Esophagus (tissue), 2 donors: ENCODE data around the gene TMEM135. TPM values are rescaled to one million over a fixed set of nuclear protein-coding genes. Genes with fewer than 3 reads are reported as not detected.
"Not testable (repeated sequence)": the region's sequence is repeated elsewhere in the genome, so short reads cannot be mapped to it uniquely, and the experiment has no call there.

Experiments
- H3K27ac ChIP-seq, 2 donors: one replicate each; pipeline ENCODE4 v1.5.1; 2013; ENCODE audit warnings: low read depth in 2 of 2, mild to moderate bottlenecking in 2 of 2, inconsistent platforms in 1 of 2, low read length in 1 of 2, moderate library complexity in 1 of 2
- H3K27me3 ChIP-seq, 2 donors: one replicate each; pipeline ENCODE4 v1.6.1; 2013; ENCODE audit warnings: low read length in 2 of 2, control low read depth in 1 of 2, mild to moderate bottlenecking in 1 of 2; ENCODE audit not compliant: insufficient read depth in 2 of 2, control insufficient read depth in 1 of 2
- H3K36me3 ChIP-seq, 2 donors: one replicate each; pipeline ENCODE4 v1.6.1; 2013; ENCODE audit warnings: low read length in 1 of 2; ENCODE audit not compliant: control insufficient read depth in 2 of 2, insufficient read depth in 2 of 2
- H3K4me1 ChIP-seq, 2 donors: one replicate each; pipeline ENCODE4 v1.6.1; 2013; ENCODE audit warnings: low read length in 1 of 2; ENCODE audit not compliant: control insufficient read depth in 2 of 2, insufficient read depth in 2 of 2
- H3K4me3 ChIP-seq, 2 donors: one replicate each; pipeline ENCODE4 v1.5.1; 2013; ENCODE audit warnings: low read length in 2 of 2, mild to moderate bottlenecking in 2 of 2, low read depth in 1 of 2, moderate library complexity in 1 of 2
- H3K9me3 ChIP-seq, 2 donors: one replicate each; pipeline ENCODE4 v1.6.1; 2013; ENCODE audit warnings: mild to moderate bottlenecking in 2 of 2, low read depth in 1 of 2, low read length in 1 of 2, moderate library complexity in 1 of 2; ENCODE audit not compliant: control insufficient read depth in 2 of 2, insufficient read depth in 1 of 2
- WGBS, 2 donors: extraction: QIAGEN DNeasy Blood & Tissue Kit; methylation state at CpG; one replicate each; pipeline ENCODE4 v1.1.7; 2013; 5-methylcytosine and 5-hydroxymethylcytosine counted together
- polyA plus RNA-seq, 2 donors: library from polyadenylated mRNA; stranded (reverse); fragments of 200-250 nt; gene quantifications; one replicate each; pipeline ENCODE4 v1.2.3, GENCODE V29; 2013
- donor health status: healthy with polysubstance abuse.
- donor health status: Bipolar disorder and iron deficiency.

Gene TMEM135
- polyA plus RNA-seq, 2 donors, result 2.2 to 2.6 TPM

- H3K4me1 ChIP-seq, result no peaks in the 10 kb centered on the region
- no peaks in the 10 kb centered on the region for H3K27me3 ChIP-seq
- H3K36me3 ChIP-seq, result no peaks in the 10 kb centered on the region
- H3K4me3 ChIP-seq, result no peak overlapping the region
- 73 to 86% methylated on average over 4 of the region's 4 CpGs for WGBS, 2 donors
- no peak overlapping the region for H3K27ac ChIP-seq
- H3K9me3 ChIP-seq, result no peaks in the 10 kb centered on the region
These were observed 105.9 kb downstream of the TMEM135 start for GRCh38 chr11:87143641-87144040.

DNA sequence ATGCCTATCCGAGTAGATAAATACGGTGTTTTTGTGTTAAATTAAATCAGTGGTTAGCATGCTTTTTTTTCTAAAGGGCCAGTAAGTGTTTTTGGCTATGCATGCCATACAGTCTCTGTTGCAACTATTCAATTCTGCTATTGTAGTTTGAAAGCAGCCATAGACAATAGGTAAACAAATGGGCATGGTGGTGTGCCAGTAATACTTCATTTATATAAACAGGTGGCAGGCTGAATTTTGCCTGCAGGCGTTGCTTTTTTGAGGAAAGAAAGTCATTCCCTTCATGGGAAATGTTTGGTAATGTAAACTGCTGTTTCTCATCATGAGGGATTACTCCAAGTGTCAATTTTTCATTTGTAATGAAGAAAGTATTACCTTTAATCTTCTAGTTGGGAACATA lies 106.5 kb downstream of the TMEM135 start:
- Histone ChIP-seq H3K27me3 (no peaks in the 10 kb centered on the region), H3K4me1 (no peaks in the 10 kb centered on the region), H3K9me3 (no peaks in the 10 kb centered on the region), H3K4me3 (no peak overlapping the region), H3K27ac (no peak overlapping the region), H3K36me3 (no peaks in the 10 kb centered on the region)
- WGBS, 2 donors, result 61 to 71% methylated on average over 3 of the region's 3 CpGs

DNA sequence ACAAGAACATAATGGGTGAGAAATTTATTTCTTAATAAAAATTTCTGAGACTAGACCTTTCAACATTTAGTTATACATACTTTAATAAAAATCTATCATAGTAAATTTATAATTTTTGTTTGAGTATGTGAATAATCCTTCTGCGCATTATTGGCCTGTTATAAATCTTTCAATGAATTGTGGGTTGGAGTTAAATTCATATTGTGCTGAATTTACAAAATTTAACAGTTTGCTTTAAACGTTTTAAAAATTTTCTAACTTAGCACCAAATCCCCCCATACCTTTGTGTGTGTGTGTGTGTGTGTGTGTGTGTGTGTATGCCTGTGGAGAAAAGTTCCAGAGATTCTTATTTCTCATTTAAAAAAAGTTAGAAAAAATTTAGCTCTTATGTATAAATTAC lies 111.0 kb downstream of the TMEM135 start:
- Histone ChIP-seq H3K27me3 (no peaks in the 10 kb centered on the region), H3K27ac (no peak overlapping the region), H3K36me3 (no peaks in the 10 kb centered on the region), H3K9me3 (no peaks in the 10 kb centered on the region), H3K4me1 (no peaks in the 10 kb centered on the region), H3K4me3 (no peak overlapping the region)
- WGBS, 2 donors, result 83 to 90% methylated on average over 2 of the region's 2 CpGs

GRCh38 chr11:87149782-87150181 lies 112.0 kb downstream of the TMEM135 start:
- not testable (repeated sequence) for H3K36me3 ChIP-seq, H3K4me1 ChIP-seq, H3K27ac ChIP-seq, H3K27me3 ChIP-seq, H3K9me3 ChIP-seq, H3K4me3 ChIP-seq
- 90 to 98% methylated on average over 7 of the region's 7 CpGs for WGBS, 2 donors

DNA sequence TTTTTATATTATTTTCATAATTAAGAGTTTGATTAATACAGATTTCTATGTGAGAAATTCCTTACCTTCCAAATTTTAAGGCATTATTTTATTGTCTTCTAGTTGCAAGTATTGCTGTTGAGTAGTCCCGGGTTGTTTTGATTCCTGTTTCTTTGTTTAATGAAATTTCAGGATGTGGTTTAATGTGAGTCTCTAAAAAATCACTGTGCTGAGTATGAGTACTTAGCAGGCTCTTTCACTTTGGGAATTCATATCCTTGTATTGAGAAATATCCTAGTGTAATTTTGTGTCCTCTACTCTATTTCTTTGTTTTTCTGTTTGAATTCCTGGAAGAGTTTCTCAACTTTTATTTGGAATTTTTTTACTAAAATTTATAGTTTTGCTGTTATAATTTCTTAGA lies 113.2 kb downstream of the TMEM135 start:
- H3K36me3 ChIP-seq, result no peaks in the 10 kb centered on the region
- H3K4me1 ChIP-seq, result no peaks in the 10 kb centered on the region
- no peaks in the 10 kb centered on the region for H3K9me3 ChIP-seq
- WGBS, 2 donors, result 66 to 73% methylated on average over 1 of the region's 1 CpG
- no peak overlapping the region for H3K4me3 ChIP-seq
- H3K27me3 ChIP-seq, result no peaks in the 10 kb centered on the region
- no peak overlapping the region for H3K27ac ChIP-seq

- Histone ChIP-seq H3K27ac (no peak overlapping the region), H3K27me3 (no peaks in the 10 kb centered on the region), H3K36me3 (no peaks in the 10 kb centered on the region), H3K9me3 (no peaks in the 10 kb centered on the region), H3K4me3 (no peak overlapping the region), H3K4me1 (no peaks in the 10 kb centered on the region)
- 96 to 99% methylated on average over 2 of the region's 2 CpGs for WGBS, 2 donors
These were observed 116.5 kb downstream of the TMEM135 start for GRCh38 chr11:87154246-87154645.

GRCh38 chr11:87156970-87157369 lies 119.2 kb downstream of the TMEM135 start:
- H3K27me3 ChIP-seq, result no peaks in the 10 kb centered on the region
- no peak overlapping the region for H3K27ac ChIP-seq
- WGBS, 2 donors, result 93 to 96% methylated on average over 2 of the region's 2 CpGs

DNA sequence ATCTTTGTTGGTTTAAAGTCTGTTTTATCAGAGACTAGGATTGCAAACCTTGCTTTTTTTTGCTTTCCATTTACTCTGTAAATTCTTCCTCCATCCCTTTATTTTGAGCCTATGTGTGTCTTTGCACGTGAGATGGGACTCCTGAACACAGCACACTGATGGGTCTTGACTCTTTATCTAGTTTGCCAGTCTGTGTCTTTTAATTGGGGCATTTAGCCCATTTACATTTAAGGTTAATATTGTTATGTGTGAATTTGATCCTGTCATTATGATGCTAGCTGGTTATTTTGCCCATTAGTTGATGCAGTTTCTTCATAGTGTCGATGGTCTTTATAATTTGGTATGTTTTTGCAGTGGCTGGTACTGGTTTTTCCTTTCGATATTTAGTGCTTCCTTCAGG lies 131.3 kb downstream of the TMEM135 start:
- not testable (repeated sequence) for H3K27me3 ChIP-seq, H3K4me3 ChIP-seq, H3K27ac ChIP-seq, H3K36me3 ChIP-seq, H3K4me1 ChIP-seq, H3K9me3 ChIP-seq
- WGBS, 2 donors, result 97 to 100% methylated on average over 3 of the region's 3 CpGs

More at GRCh38 chr11:87156970-87157369, 119.2 kb downstream of the TMEM135 start:
- no peak overlapping the region for H3K4me3 ChIP-seq
- H3K36me3 ChIP-seq, result no peaks in the 10 kb centered on the region
- no peaks in the 10 kb centered on the region for H3K9me3 ChIP-seq
- H3K4me1 ChIP-seq, result no peaks in the 10 kb centered on the region

DNA sequence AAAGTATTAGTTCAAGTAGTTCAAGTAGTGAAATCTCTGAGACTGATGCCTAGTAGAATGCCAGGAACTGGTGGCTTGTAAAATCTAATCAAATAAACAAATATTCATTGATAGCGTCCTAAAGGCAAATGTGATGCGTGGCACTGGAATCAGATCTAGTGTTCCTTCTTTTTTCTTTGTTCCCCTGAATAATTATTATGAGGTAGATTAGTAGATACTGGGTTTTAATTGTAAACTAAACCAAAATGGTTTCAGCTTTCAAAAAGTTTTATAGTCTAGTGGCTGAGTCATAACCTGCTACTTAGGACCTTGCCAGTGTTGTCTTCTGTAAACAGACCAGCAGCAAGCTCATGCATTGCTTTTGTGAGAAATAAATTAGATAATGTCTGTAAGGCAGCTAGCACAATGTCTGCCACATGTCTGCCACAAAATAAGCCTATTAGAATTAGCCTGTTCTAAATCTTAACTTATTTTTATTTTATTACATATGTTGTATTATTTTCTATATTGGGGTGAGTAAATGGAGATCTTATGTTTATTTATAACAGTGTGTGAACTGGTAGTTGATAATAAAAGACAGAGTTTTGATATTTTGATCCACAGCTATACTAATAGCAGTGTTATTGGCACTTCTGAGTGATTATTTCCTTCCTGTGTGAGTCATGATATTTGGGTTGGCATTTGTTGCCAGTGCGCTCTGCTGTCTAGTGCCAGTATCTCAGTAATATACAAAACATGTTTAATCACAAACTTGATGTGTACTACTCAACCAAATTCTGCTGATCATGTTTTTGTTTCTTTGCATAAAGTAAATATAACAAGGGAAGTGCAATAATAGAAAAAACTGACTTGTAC lies 135.7 kb downstream of the TMEM135 start:
- no peaks in the 10 kb centered on the region for H3K4me1 ChIP-seq
- H3K4me3 ChIP-seq, result no peak overlapping the region
- H3K9me3 ChIP-seq, result no peaks in the 10 kb centered on the region
- H3K36me3 ChIP-seq, result no peaks in the 10 kb centered on the region
- no peaks in the 10 kb centered on the region for H3K27me3 ChIP-seq
- no peak overlapping the region for H3K27ac ChIP-seq
- WGBS, 2 donors, result 48 to 54% methylated on average over 3 of the region's 3 CpGs

GRCh38 chr11:87174870-87175269 lies 137.1 kb downstream of the TMEM135 start:
- no peak overlapping the region for H3K4me3 ChIP-seq
- no peaks in the 10 kb centered on the region for H3K4me1 ChIP-seq
- no peaks in the 10 kb centered on the region for H3K9me3 ChIP-seq
- no peaks in the 10 kb centered on the region for H3K27me3 ChIP-seq
- H3K36me3 ChIP-seq, result no peaks in the 10 kb centered on the region
- no peak overlapping the region for H3K27ac ChIP-seq
